GM18861 (cell line): Measurements from ENCODE around the gene SNCB.

ENCODE experiments used
- ATAC-seq: cut with Tn5 transposase; IDR thresholded peaks from one replicate; pipeline ENCODE4 v1.9.1; 2021; ENCODE audit not compliant: unreplicated experiment

SNCB gene

GRCh38 chr5:176629853-176630680 is at the start of gene SNCB, which contains the start of gene EIF4E1B:
Gene SNCB, minus strand, starts transcription at chr5:176630534. Its CDS starts 880 bp downstream, at chr5:176629654.
Gene EIF4E1B, plus strand, starts transcription at chr5:176630675. Its CDS starts 12,113 bp downstream, at chr5:176642788.
- no peak for ATAC-seq

DNA sequence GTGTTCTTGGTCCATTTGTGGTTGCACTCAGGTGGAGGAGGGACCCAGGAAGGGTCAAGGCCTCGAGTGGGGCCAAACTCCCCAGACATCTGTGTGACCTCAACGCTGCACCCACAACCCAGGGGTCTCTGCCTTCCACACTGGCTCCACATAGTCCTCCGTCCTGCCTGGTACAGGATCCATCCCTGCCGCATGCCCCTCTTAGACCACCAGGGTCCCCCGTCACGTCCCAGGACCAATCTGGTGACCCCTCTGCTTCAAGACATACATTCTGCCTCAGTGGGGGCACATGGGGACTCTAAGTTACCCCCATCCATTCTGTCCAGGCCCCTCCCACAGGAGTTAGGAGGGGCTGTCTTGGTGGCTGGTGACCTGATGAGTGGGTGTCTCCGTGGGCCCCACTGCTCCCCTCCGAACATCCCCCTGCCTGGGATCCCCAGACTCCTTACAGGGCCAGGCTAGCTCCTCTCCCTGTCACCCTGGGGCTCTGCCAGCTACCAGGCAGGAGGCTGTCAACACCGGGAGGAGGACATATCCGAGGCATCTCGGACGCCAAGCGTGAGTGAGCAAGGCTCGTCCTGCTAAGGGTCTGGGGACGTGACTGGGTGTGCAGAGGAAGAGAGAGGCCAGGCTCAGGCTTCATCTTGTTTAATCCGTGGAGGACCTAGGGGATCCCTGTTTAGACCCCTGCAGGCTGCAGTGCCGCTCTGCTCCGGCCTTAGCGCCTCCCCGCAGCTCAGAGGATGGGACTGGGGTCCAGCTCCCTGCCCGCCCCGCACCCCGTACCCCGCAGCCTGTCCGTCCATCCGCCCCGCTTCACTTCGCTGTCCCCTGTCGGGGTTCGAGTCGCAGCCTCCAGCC is 49.3 kb upstream of the SNCB start:
- ATAC-seq: no peak

GRCh38 chr5:176678584-176678983 is 48.2 kb upstream of the SNCB start:
- no peak for ATAC-seq

- ATAC-seq: no peak
Observed at GRCh38 chr5:176677209-176677939, 47.0 kb upstream of the SNCB start.

DNA sequence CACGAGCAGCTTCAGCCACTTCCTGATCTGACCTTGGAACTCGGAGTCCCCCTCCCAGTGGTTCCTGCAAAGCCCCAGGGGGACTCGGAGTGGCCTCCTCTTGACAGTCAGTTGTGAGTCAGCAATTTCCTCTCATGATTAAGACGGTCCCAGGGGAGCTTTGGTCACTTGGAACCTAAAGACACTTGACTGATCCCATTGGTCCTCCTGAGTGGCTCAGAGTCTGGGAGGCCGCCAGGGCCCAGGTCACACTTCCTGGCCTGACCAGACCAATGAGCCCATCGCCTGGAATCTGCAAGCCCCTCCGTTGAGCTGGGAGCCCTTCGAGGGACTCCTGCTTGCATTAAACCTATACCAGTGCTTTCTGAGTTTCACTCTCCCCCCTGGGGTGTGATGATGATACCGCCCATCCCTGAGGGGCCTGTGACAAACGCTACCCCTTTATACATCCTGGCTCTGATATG is 46.1 kb upstream of the SNCB start:
- peak; percentile 83 for ATAC-seq

GRCh38 chr5:176675676-176676360 is 45.5 kb upstream of the SNCB start:
- no peak for ATAC-seq

GRCh38 chr5:176674799-176675198 is 44.5 kb upstream of the SNCB start:
- no peak for ATAC-seq

DNA sequence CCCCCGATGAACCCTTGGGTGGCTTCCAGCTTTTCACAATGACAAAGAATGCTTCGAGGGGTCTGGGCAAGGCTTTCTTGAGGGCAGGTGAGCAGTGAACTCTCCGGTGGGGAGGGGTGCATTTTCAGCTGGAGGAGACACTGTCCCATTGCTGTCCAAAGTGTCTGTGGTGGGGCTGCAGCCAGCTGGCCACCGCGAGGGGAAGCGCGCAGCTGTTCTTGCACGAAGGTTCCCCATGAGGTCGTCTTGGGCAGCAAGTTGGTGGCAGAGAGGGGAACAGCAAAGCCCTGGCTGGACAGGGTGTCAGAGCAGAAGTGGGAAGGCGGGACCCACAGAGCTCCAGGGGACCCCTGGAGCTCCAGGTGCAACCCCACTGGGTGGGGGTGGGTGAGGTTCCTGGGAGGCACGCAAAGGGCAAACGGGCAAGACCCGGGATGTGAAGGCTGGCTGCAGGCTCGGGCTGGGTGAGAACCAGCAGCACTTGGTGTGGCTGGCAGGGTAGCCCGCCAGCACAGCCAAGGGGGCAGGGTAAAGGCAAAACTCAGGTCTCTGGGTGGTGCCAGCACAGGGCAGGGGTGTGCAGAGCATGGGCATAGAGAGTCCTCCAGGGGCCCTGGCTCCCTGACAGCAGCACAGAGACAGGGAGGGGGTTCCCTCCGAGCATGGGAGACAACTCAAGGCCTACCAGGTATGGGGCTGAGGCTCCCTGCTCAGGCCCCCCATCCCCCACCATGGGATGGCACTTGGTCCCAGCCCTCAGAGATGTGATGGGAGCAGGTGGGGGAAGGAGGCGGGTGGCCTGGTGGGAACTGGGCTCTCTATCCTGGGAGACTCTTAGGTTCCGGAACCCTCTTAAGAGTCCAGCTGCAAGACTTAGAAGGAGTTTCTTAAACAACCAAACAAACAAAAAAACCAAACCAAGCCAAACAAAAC is 43.6 kb upstream of the SNCB start:
- no peak for ATAC-seq

GRCh38 chr5:176671890-176672747 is 41.8 kb upstream of the SNCB start:
- no peak for ATAC-seq

- no peak for ATAC-seq
Observed at GRCh38 chr5:176671399-176671798, 41.1 kb upstream of the SNCB start.

- ATAC-seq: no peak
Observed at GRCh38 chr5:176670449-176670848, 40.1 kb upstream of the SNCB start.

DNA sequence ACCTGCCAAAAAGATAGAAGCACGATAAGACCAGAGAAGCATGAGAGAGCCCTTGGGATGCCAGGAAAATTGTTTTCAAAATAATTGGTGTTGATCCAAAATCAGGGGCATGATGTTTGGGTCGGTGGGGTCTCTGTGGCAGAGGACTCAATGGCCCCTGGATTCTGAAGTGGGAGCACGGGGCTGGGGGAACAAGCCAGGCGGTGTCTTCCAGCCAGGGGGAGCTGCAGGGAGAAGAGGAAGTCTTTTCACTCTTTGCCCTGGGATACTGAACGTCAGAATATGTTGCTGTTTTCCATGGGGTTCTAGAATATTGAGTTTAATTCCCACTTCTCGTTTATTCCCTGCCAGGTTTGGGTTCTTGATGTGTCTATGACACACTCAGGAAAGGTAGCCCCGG is 37.3 kb upstream of the SNCB start:
- ATAC-seq: no peak

DNA sequence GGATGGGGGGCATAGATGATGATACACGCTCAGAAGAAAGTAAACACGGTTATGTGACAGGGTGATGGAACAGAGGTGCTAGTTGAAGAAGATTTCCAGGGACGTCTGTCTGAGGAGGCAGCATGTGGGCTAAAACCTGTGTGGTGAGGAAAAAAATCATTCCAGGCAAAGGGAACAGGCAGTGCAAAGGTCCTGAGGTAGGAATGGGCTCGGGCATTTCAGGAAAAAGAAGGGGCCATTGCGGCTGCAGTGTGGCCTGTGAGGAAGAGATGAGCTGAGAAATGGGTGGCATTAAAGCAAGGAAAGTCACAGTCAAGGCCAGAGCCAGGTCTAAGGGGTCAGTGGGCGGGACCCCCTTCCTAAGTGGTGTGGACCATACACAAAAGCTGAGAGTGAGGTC is 35.2 kb upstream of the SNCB start:
- ATAC-seq: no peak

DNA sequence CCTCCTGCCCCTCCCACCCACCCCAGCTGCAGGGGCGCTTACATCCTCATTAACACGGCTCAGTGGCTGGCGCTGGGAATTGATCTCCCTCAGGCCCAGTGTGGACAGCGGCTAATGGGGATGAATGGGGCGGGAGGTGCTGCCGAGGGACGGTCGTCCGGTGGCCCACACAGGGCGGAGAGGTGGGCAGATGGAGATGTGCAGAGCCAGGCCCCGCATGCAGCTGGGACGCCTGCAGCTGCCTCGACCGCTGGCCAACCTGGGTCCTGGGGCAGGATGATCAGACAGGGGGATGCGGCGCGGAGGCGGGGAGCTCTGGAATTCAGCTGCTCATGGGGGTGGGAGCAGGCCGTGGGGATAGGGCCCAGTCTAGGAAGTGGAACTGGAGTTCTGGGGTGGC is 34.6 kb upstream of the SNCB start:
- no peak for ATAC-seq

DNA sequence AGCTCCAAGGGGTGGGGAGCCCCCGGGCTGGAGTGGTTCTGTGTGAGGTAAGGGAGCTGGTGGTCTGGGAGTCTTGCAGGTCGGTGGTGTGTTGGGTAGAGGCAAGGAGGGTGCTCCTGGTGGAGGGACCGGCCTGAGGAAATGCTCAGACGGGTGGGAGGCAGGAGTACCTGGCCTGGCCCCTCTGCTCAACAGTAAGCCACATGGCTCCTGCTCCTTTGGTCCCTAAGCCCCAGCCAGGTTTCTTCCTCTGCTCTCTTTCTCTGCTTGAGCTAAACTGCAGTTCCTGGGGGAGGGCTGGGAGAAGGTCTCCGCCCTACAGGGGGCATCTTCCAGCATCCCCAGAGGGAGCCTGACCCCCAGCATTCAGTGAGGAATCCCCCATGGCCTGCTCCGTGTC is 34.1 kb upstream of the SNCB start:
- no peak for ATAC-seq

DNA sequence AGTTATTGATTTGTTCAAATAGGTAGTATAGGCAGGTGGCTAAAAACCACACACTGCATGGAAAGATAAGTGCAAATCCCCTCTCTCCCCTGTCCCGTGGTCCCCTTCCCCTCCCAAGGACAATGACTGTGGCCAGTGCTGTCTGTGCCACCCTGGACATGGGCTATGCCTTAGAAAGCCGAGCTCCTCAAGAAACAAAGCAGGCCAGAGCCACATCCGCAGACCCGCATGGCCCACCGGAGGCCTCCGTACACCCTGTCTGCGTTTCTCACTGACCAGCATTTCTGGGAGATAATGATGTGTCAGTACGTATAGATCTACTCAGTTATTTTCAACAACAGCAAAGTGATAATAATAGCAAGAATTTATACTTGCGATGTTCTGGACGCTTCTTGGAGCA is 33.2 kb upstream of the SNCB start:
- ATAC-seq: no peak

GRCh38 chr5:176662371-176663333 is 32.3 kb upstream of the SNCB start:
- no peak for ATAC-seq
